HEK293 (cell line): ENCODE data around the gene MESD.

Source experiments
- CTCF ChIA-PET: fragments of 350-600 bp; formaldehyde crosslinking; extraction: SDS; loops from one replicate; lab custom pipeline; 2021; ENCODE audit warnings: antibody characterized with exemption; lab: Yijun Ruan, JAX
- POLR2A ChIA-PET: fragments of 300-600 bp; formaldehyde crosslinking; extraction: SDS; loops from one replicate; lab custom pipeline; 2020; ENCODE audit warnings: antibody characterized with exemption, inconsistent platforms; lab: Yijun Ruan, JAX
- H3K27ac ChIP-seq: fragments of 200-500 bp; sonication (Bioruptor generic); 2 replicates; pipeline ENCODE4 v1.5.1; 2014; ENCODE audit warnings: low read depth, low read length, control low read depth, inconsistent platforms; ENCODE audit errors: extremely low read depth
- H3K36me3 ChIP-seq, 2 experiments: fragments of 200-500 bp in 1 of 2; sonication (Bioruptor generic) in 1 of 2; 1 replicate in 1 of 2; 2 replicates in 1 of 2; pipeline ENCODE4 v1.5.1; 2014 to 2017; ENCODE audit warnings: inconsistent platforms in 2 of 2, low read length in 2 of 2; ENCODE audit not compliant: control insufficient read depth in 2 of 2, insufficient read depth in 1 of 2
- H3K4me1 ChIP-seq: fragments of 200-500 bp; sonication (Bioruptor generic); 2 replicates; pipeline ENCODE4 v1.5.1; 2014; ENCODE audit warnings: mild to moderate bottlenecking, low read length, inconsistent platforms; ENCODE audit not compliant: control insufficient read depth, insufficient read depth
- H3K4me3 ChIP-seq: 2 replicates; pipeline ENCODE4 v1.5.1; 2011; ENCODE audit warnings: low read depth, mild to moderate bottlenecking, control low read depth, low read length, moderate library complexity
- H3K9me3 ChIP-seq: fragments of 200-500 bp; sonication (Bioruptor generic); 2 replicates; pipeline ENCODE4 v1.5.1; 2014; ENCODE audit warnings: low read depth, low read length, inconsistent platforms; ENCODE audit not compliant: control insufficient read depth, insufficient read depth
- GFI1B ChIP-seq: fragments of 450-650 bp; formaldehyde crosslinking; IDR thresholded peaks from 2 replicates; pipeline ENCODE4 v1.5.1; 2016; ENCODE audit warnings: missing biosample characterization, missing genetic modification characterization
- HOXC10 ChIP-seq: sonication (generic); formaldehyde crosslinking; IDR thresholded peaks from 2 replicates; pipeline ENCODE4 v1.8.1; 2023; ENCODE audit warnings: mild to moderate bottlenecking, missing genetic modification reagents
- KLF1 ChIP-seq: fragments of 450-650 bp; formaldehyde crosslinking; IDR thresholded peaks from 2 replicates; pipeline ENCODE4 v1.5.1; 2016; ENCODE audit warnings: missing biosample characterization, missing genetic modification characterization
- PATZ1 ChIP-seq: fragments of 450-650 bp; formaldehyde crosslinking; IDR thresholded peaks from 2 replicates; pipeline ENCODE4 v1.5.1; 2016; ENCODE audit warnings: missing biosample characterization, missing genetic modification characterization
- SCRT1 ChIP-seq: fragments of 450-650 bp; formaldehyde crosslinking; IDR thresholded peaks from 2 replicates; pipeline ENCODE4 v1.5.1; 2016; ENCODE audit warnings: missing biosample characterization, missing genetic modification characterization, borderline replicate concordance
- WT1 ChIP-seq: fragments of 450-650 bp; formaldehyde crosslinking; IDR thresholded peaks from 2 replicates; pipeline ENCODE4 v1.5.1; 2016; ENCODE audit warnings: missing biosample characterization, missing genetic modification characterization
- ZBTB11 ChIP-seq: fragments of 450-650 bp; formaldehyde crosslinking; conservative IDR thresholded peaks from 2 replicates; pipeline ENCODE4 v1.5.1; 2016; ENCODE audit warnings: low read depth, missing biosample characterization, missing genetic modification characterization
- ZNF133 ChIP-seq: fragments of 450-650 bp; formaldehyde crosslinking; IDR thresholded peaks from 2 replicates; pipeline ENCODE4 v1.5.1; 2016; ENCODE audit warnings: missing biosample characterization, missing genetic modification characterization
- ZNF155 ChIP-seq: fragments of 450-650 bp; formaldehyde crosslinking; IDR thresholded peaks from 2 replicates; pipeline ENCODE4 v1.5.1; 2016; ENCODE audit warnings: missing biosample characterization, missing genetic modification characterization
- ZNF169 ChIP-seq: fragments of 450-650 bp; formaldehyde crosslinking; IDR thresholded peaks from 2 replicates; pipeline ENCODE4 v1.5.1; 2016; ENCODE audit warnings: missing biosample characterization, missing genetic modification characterization
- ZNF26 ChIP-seq: fragments of 450-650 bp; formaldehyde crosslinking; IDR thresholded peaks from 2 replicates; pipeline ENCODE4 v1.5.1; 2016; ENCODE audit warnings: missing biosample characterization, missing genetic modification characterization
- ZNF302 ChIP-seq: fragments of 450-650 bp; formaldehyde crosslinking; IDR thresholded peaks from 2 replicates; pipeline ENCODE4 v1.5.1; 2016; ENCODE audit warnings: missing biosample characterization, missing genetic modification characterization, low read depth
- ZNF335 ChIP-seq: fragments of 450-650 bp; formaldehyde crosslinking; conservative IDR thresholded peaks from 2 replicates; pipeline ENCODE4 v1.5.1; 2016; ENCODE audit warnings: missing biosample characterization, missing genetic modification characterization
- ZNF350 ChIP-seq: fragments of 450-650 bp; formaldehyde crosslinking; IDR thresholded peaks from 2 replicates; pipeline ENCODE4 v1.5.0; 2017; ENCODE audit warnings: missing biosample characterization, mild to moderate bottlenecking, missing genetic modification characterization
- ZNF514 ChIP-seq: fragments of 450-650 bp; formaldehyde crosslinking; IDR thresholded peaks from 2 replicates; pipeline ENCODE4 v1.5.1; 2016; ENCODE audit warnings: missing biosample characterization, missing genetic modification characterization
- ZNF544 ChIP-seq: fragments of 450-650 bp; formaldehyde crosslinking; IDR thresholded peaks from 2 replicates; pipeline ENCODE4 v1.5.0; 2017; ENCODE audit warnings: missing biosample characterization, missing genetic modification characterization
- ZNF704 ChIP-seq: fragments of 450-650 bp; formaldehyde crosslinking; IDR thresholded peaks from 2 replicates; pipeline ENCODE4 v1.5.1; 2016; ENCODE audit warnings: missing biosample characterization, missing genetic modification characterization
- ZNF792 ChIP-seq: fragments of 450-650 bp; formaldehyde crosslinking; IDR thresholded peaks from 2 replicates; pipeline ENCODE4 v1.5.1; 2016; ENCODE audit warnings: missing biosample characterization, missing genetic modification characterization
- ZSCAN4 ChIP-seq: fragments of 450-650 bp; formaldehyde crosslinking; IDR thresholded peaks from 2 replicates; pipeline ENCODE4 v1.5.1; 2017; ENCODE audit warnings: missing biosample characterization, missing genetic modification characterization

MESD gene

GRCh38 chr15:80999623-81000036 is 10.0 kb upstream of the MESD start:
- no peak overlapping the region for H3K4me3 ChIP-seq
- ChIA-PET CTCF (interaction anchor here (0.7 to 4.7 kb wide), 2 partner anchors 220 to 266 kb away, joined by 4 to 31 read pairs; partner anchors contain the start of gene CEMIP), POLR2A (interaction anchor here (1.5 kb wide), 1 partner anchor 324 kb away, joined by 3 read pairs; the partner anchor contains the start of gene STARD5)
- H3K4me1 ChIP-seq = peaks cover 7% of the 10 kb centered on the region
- peaks cover 3 to 9% of the 10 kb centered on the region in 2 experiments; a peak in 2 of 3 replicates for H3K36me3 ChIP-seq
- no peak for TF ChIP-seq ZSCAN4 (tag by site-specific recombination)
- no peak for TF ChIP-seq ZNF544 (tag by site-specific recombination)
- TF ChIP-seq WT1 = no peak
- TF ChIP-seq SCRT1 (tag by site-specific recombination) = no peak
- TF ChIP-seq KLF1 (tag by site-specific recombination) = no peak
- TF ChIP-seq ZNF335 (tag by site-specific recombination) = no peak
- no peak for TF ChIP-seq HOXC10 (CRISPR knock-in tag)
- no peak for TF ChIP-seq GFI1B (tag by site-specific recombination)
- no peak for TF ChIP-seq ZNF26 (tag by site-specific recombination)
- TF ChIP-seq ZNF792 (tag by site-specific recombination) = no peak
- TF ChIP-seq ZNF350 = no peak
- no peak for TF ChIP-seq ZNF704 (tag by site-specific recombination)
- TF ChIP-seq ZNF133 = no peak
- TF ChIP-seq ZNF514 (tag by site-specific recombination) = no peak
- no peak for TF ChIP-seq ZNF302 (tag by site-specific recombination)
- TF ChIP-seq ZNF155 (tag by site-specific recombination) = no peak
- no peak for TF ChIP-seq ZBTB11 (tag by site-specific recombination)
- TF ChIP-seq ZNF169 = no peak
- no peak for TF ChIP-seq PATZ1 (tag by site-specific recombination)
- H3K9me3 ChIP-seq = no peaks in the 10 kb centered on the region
- no peak overlapping the region for H3K27ac ChIP-seq
